GM18867 (cell line): ENCODE measurements around the gene GDPGP1.
"Not testable (repeated sequence)": the region's sequence is repeated elsewhere in the genome, so short reads cannot be mapped to it uniquely, and the experiment has no call there.

Source experiments
- ATAC-seq: cut with Tn5 transposase; IDR thresholded peaks from one replicate; pipeline ENCODE4 v1.9.1; 2021; ENCODE audit warnings: mild to moderate bottlenecking, moderate library complexity; ENCODE audit not compliant: unreplicated experiment

The GDPGP1 gene

DNA sequence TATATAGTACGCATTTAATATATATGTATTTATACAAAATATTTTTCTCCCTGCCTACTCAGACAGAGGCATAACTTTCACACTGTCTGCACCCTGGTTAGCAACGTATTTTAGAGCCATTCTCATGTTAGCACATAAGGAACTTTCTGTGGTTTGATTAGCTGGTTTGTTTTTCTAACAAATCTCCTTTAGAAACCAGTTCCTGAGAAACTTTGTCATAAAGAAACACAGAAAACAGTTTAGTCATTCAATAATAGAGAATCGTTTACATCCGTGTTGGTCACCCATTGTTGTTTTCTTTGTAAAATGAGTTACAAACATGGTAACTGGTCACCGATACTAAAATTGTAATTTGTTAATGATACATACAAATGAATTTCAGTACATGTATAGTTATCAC lies 25.5 kb downstream of the GDPGP1 start:
- ATAC-seq, result peak; percentile 71

DNA sequence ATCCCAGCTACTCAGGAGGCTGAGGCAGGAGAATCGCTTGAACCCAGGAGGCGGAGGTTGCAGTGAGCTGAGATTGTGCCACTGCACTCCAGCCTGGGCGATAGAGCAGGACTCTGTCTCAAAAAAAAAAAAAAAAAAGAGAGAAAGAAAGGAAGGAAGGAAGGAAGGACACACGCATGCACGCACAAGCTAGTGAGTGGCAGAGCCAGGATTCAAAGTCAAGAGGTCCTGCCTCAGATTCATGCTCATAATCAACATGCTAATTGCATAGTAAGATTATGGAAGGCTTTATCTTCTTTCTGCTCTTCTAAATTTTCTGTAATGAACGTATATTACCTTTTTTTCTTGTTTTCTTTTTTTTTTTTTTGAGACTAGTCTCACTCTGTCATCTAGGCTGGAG lies 26.7 kb downstream of the GDPGP1 start:
- ATAC-seq, result not testable (repeated sequence)

DNA sequence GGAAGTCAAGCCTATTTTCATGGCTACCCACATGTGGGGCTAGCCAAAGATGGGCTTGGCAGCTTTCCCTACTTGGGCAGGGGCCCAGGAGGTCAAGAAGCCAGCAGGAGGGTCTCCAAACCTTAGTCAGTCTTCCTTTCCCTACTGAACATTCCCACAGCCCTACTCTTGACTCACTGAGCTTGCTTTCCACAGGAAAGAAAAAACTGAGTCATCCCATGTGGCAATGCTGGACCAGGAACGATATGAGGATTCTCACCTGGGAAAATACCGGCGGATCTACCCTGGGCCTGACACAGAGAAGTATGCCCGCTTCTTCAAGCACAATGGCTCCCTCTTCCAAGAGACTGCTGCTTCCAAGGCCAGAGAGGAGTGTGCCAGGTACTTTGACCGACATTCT lies 27.8 kb downstream of the GDPGP1 start:
- no peak for ATAC-seq

DNA sequence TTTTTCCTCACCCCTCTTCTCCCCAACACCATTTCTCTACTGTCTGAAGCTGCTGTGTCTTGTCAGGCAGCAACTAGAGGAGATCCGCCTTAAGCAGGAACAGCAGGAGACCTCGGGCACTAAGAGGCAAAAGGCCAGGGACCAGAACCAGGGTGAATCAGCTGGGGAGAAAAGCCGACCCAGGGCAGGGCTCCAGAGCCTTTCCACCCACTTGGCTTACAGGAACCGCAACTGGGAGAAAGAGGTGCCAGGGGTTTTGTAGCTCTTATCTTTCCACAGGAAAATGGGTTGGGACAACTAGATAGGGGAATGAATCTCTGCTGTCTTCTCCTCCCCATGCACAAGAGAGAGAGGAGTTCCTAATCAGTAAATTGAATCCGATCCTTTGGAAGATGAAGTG lies 28.4 kb downstream of the GDPGP1 start:
- no peak for ATAC-seq

DNA sequence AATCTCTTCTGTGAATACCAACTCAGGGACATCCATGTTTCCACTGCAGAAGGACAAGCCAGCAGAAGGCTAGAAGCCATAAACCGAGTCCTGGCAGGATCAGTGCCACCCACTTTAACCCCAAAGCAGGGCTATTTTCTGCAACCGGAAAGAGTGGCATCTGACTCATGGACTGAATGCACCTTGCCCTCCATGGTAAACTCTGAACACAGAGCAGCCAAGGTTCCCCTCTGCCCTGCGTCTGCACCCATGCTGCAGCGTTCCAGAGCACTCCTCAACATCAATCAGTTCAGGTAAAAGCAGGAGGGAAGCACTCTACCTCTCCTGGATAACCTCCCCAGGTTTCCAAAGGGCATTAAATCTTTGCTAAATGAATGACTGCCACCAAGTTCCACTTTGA lies 30.7 kb downstream of the GDPGP1 start:
- ATAC-seq, result no peak

DNA sequence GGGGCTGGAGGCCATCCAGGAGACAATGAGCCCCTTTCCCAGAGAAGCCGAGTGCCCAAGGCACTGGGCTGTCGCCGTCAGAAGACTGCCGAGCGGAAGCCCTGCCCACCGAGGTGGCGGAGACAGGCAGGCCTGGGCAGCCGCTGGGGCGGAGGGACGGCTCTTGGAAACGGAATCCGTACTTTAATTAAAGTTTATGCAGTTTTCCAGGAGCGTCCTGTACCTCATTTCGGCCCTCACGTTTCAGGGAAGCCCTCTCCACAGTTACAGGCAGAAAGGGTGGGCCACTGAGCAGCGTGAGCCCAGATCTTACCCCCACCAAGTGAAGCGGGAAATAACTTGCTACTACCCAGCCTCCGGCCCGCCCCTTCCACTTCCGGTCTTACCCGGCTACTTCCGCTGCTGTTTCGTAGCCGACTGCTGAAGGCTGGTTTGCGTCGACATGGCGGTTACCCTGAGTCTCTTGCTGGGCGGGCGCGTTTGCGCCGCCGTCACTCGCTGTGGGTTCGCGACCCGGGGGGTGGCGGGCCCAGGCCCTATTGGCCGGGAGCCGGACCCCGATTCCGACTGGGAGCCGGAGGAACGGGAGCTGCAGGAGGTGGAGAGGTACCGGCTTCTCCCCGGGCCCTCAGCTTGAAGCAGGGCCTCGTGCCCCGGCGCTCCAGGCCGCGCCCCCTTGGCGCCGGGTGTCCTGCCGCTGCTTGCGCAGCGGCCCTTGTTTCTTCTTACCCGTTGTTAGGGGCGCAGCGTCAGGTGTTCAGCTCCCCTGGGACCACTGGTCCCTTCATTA lies 31.5 kb downstream of the GDPGP1 start, which contains the start of gene NGRN:
Gene NGRN (plus strand): TSS at position 402 of the 790 bp plus-strand sequence. CDS start 41 bp downstream, at position 443.
- peak; percentile 91 for ATAC-seq

DNA sequence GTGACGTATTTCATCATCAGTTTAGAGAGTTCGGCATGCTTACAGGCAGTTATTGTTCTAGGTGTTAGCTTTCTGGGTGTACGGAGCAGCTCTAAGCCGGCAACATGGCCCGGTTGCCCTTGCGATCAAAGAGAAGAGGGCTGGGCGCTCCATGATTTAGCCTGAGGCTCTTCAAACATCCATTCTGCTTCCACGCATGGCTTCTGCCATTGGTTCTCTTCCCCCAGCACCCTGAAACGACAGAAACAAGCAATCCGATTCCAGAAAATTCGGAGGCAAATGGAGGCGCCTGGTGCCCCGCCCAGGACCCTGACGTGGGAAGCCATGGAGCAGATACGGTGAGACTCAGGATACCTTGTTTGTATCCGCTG lies 32.0 kb downstream of the GDPGP1 start:
- no peak for ATAC-seq

DNA sequence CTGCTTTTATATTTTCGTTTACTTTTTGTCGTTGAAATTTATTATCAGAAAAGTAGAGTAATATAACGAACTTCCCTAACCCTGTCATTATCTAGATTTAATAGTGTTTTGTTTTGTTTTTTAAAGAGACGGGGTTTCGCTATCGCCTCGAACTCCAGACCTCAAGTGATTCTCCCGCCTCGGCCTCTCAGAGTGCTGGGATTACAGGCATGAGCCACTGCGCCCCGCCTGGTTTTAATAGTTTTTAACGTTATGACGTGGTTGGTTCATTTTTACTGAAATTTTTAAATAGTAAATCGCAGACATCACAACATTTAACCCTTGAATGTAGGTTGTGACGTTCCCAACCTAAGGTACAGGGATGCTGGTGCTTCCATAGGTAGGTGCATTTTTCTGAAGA lies 32.5 kb downstream of the GDPGP1 start:
- no peak for ATAC-seq

DNA sequence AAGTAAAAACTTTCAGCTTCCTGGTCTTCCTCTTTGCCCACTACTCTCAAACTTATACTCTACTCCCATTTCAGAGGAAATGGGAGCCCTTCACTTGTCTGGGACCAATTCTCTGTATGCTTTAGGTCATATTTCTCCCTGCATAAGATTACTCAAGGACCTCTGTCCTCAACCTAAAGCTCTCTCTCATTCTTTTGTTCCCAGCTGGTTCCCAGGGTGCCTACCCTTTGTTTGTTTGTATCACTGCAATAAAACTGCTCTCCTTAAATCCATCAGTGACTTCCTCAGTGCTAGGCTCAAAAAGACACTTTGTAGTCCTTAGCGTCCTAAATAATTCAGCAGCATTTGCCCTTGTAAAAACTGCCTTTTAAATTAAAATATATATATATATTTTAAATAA lies 34.4 kb downstream of the GDPGP1 start:
- no peak for ATAC-seq

DNA sequence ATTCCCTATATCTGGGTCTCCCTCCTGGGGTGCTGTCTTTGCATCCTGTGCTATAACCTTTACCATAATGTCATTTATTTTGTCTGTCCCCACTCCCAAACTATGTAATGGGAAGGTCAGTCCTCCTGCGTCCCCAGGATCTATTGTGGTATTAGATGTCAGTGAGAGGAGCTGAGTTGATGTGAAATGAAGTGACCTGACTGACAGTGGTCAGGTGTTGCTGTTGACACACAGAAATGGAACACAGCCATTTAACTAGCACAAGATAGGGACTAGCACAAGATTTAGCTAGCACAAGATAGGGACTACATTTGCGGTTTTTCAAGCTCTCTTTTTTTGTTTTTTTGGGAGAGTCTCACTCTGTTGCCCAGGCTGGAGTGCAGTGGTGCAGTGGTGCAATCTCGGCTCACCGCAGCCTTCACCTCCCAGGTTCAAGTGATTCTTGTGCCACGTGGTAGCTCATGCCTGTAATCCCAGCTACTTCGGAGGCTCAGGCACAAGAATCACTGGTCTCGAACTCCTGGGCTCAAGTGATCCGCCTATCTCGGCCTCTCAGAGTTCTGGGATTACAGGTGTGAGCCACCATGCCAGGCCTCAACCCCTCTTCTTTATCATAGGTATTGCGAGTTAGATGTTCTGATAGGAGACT lies 36.6 kb downstream of the GDPGP1 start:
- no peak for ATAC-seq

DNA sequence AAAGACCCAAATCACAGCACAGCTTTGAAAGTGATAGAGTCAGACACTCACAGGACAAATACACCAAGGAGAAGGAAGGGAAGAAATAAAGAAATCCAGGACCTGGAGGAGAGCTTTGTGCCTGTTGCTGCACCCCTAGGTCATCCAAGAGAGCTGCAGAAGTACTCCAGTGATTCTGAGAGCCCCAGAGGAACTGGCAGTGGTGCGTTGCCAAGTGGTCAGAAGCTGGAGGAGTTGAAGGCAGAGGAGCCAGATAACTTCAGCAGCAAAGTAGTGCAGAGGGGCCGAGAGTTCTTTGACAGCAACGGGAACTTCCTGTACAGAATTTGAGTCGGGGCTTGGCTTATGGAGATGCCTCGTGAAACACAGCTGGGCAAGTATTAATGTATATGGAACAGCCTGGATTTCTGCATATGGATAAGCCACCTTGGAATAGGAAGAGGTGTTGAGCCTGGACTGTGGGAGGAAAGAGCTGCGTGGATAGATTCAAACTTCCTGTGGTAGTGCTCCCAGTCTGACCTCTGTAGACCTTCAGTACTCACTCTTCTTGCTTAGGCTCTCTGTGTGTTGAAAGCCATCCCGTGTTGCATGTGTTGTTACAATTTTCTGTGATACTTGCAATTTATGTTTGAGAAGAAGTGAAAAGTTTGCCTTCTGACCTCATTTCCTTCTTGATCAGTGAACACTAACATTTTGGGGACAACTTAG lies 37.6 kb downstream of the GDPGP1 start:
- ATAC-seq, result no peak

DNA sequence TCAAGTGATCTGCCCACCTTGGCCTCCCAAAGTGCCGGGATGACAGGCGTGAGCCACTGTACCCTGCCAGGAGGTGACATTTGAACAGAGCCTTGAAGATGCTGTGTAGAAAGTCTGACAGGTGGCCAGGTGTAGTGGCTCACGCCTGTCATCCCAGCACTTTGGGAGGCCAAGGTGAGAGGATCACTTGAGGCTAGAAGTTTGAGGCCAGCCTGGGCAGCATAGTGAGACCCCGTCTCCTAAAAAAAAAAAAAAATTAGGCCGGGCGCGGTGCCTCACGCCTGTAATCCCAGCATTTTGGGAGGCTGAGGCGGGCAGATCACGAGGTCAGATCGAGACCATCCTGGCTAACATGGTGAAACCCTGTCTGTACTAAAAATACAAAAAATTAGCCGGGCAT lies 44.5 kb downstream of the GDPGP1 start:
- ATAC-seq, result not testable (repeated sequence)

DNA sequence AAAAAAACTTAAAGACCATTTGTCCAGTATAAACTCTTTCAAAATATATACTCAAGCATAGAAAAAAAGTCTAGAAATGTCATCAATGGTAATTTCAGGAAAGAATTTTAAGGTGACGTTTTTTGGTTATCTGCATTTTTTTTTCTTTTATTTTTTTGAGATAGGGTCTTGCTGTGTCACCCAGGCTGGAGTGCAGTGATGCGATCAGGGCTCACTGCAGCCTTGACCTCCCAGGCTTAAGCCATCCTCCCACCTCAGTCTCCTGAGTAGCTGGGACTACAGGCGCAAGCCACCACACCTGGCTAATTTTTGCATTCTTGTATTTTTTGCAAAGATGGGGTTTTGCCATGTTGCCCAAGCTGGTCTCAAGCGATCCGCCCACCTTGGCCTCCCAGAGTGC lies 46.7 kb downstream of the GDPGP1 start:
- not testable (repeated sequence) for ATAC-seq

DNA sequence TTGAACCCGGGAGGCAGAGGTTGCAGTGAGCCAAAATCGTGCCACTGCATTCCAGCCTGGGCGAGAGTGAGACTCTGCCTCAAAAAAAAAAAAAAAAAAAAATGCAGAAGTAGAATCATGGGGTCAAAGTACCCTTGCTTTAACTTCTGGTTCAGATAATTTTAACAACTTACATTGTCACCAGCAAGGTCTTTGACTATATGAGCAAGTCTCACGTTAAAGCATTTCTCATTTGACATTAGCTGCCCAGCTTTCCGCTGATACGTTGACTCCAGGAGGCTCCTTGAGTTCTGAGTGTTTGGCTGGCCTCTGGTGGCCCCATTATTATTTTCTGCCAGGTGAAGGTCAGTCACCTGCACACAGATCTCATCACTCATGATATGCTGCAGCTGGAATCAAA lies 47.6 kb downstream of the GDPGP1 start:
- ATAC-seq, result not testable (repeated sequence)

DNA sequence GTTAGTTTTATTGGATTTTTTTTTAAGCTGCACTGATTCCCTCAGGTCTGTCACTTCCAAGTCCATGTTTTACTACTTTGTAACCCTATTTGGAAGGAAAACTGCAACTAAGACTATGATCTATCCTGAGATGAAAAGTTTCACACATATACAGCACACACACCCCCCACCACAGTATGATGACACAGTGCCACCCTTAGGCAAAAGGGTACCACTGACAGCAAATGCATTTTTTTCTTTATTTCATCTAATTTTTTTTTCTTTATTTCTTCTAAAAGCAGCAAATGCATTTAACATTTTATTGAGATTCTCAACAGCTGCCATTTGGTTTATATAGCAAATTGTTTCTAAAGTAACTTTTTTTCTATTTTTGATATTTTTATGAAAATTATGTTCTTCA lies 52.7 kb downstream of the GDPGP1 start:
- peak; percentile 47 for ATAC-seq

DNA sequence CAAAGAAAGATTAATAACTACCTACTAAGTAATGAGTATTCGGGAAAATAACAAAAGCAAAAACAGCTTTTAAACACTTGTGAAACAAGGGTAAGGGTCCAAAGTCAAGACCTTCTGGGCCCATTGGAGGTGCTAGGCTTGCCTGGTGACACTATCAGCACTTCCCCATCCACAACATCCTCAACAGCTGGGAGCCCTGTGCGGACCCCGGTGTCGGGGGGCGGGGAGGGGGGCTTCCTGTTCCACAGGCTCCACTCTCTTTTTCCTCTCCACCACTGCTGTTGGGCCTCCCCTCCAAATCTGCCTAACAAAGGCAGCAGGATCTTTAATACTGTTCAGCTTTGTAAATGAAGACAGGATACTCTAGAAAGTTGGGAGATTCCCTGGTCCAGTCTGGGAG lies 53.1 kb downstream of the GDPGP1 start:
- ATAC-seq, result no peak

DNA sequence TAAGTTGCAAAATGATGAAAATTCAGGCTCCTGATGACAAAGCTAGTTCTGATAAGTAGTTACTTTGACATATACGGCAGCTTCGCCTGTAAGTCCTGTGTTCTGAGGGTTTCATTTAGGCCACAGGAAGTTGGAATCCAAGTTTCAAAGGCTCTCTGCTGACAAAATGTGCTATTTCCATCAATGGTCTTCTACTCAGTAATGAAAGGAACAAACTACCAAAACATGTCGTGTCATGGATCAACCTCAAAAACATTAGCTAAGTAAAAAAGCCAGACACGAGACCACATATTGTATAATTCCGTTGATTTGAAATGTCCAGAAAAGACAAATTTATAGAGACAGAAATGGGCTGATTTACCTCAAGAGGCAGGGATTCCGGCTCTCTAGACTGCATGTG lies 53.9 kb downstream of the GDPGP1 start:
- ATAC-seq, result no peak

DNA sequence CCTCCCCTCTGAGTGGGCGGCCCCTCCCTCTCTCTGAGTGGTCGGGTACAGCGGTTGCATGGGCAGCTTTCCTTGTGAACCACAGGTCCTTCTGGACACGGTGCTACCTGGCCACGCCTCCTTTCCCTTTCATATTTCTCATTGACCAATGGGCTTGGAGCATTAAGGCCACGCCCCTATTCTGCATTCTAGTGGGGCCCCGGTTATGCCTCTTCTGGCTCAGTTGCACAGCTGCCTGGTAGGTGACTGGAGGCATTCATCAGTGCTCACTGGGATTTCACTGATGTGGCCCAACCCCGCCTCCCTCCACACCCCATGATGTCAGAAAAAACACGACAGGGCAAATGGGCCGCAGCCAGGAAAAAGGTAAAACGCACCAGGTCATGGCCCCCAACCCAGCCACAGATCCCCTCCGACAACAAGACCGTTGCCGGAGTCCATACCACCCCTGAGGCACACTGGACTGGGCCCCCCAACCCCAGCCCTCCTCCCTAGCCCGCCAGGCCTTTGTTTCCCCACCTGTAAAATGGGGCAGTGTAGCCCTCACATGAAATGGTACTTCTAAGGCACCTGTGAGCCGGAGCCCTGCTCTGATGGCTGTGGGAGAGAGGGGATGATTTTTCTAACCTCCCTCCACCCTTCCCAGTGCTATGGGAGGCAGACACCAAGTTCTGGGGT lies 57.8 kb downstream of the GDPGP1 start:
- ATAC-seq, result no peak

DNA sequence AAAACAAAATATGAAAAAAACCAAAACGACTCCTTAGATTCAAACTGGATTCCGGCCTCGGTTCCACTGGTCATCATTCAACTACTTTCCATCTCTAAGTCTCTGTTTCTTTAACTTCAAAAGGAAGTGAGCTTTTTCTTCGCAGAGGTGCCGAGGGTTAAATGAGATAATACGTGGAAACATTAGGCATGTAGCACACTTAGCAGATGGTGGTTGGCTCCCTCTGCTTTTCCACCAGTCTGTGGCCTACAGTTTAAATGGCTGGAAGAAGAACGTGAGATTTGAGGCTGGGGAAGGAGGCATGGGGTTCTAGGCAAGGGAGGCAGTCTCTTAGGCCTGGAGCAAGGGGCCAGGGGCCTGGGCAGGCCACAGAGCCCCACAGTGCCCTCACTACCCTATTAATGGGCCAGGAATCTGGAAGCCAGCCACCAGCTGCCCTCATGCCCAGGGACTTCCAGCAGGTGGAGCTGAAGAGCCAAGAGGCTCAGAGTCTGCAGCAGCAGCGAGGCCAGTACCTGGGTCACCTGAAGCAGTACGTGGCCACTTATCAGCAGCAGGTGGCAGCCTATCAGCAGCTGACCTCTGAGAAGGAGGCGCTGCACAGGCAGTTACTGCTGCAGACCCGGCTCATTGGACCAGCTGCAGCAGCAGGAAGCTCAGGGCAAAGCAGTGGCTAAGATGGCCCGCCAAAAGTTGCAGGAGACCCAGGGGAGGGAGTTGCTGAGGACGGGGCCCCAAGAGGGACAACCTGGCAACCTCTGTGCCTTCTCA lies 59.2 kb downstream of the GDPGP1 start:
- not testable (repeated sequence) for ATAC-seq

DNA sequence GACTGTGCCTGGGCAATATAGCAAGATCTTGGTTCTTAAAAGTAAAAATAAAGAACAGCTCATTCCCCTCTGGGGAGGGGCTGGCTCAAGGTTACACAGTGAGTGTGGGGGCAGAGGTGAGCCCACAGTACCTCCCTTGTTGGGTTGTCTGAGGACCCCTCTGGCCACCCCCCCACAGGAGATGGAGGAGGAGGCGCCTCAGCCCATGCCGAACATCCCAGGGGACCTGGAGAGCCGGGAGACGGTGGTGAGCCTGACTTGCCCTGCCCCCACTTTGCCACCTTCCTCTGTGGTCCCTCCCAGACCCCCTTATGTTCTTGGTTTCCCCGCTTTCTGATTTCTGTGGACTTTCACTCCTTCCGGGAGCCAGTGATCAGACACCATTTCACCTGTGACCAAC lies 60.1 kb downstream of the GDPGP1 start:
- no peak for ATAC-seq
